CD4-positive, alpha-beta T cell treated with Interleukin-15 for 4 hours (primary cell): ENCODE results near the gene TMEM132C.

ENCODE experiments used
- DNase-seq: peaks from one replicate; pipeline ENCODE4 v3.0.0-alpha.2; 2020; ENCODE audit warnings: low spot score

Gene TMEM132C

GRCh38 chr12:128664501-128664900 is 397.5 kb downstream of the TMEM132C start:
- DNase-seq = no peak

GRCh38 chr12:128667193-128667592 is 400.2 kb downstream of the TMEM132C start:
- no peak for DNase-seq

GRCh38 chr12:128671528-128672042 is 404.6 kb downstream of the TMEM132C start:
- no peak for DNase-seq

- no peak for DNase-seq
These were observed 405.5 kb downstream of the TMEM132C start for GRCh38 chr12:128672428-128672827.

GRCh38 chr12:128672893-128673292 is 405.9 kb downstream of the TMEM132C start:
- no peak for DNase-seq

GRCh38 chr12:128675576-128675975 is 408.6 kb downstream of the TMEM132C start:
- no peak for DNase-seq

GRCh38 chr12:128680555-128680954 is 413.6 kb downstream of the TMEM132C start:
- no peak for DNase-seq

GRCh38 chr12:128682548-128683275 is 415.7 kb downstream of the TMEM132C start:
- no peak for DNase-seq

GRCh38 chr12:128684352-128684751 is 417.4 kb downstream of the TMEM132C start:
- no peak for DNase-seq

- no peak for DNase-seq
These were observed 419.0 kb downstream of the TMEM132C start for GRCh38 chr12:128685903-128686475.

- no peak for DNase-seq
These were observed 420.9 kb downstream of the TMEM132C start for GRCh38 chr12:128687851-128688250.

GRCh38 chr12:128690641-128691040 is 423.7 kb downstream of the TMEM132C start:
- DNase-seq = no peak

GRCh38 chr12:128693115-128693514 is 426.1 kb downstream of the TMEM132C start:
- peak; percentile 22 for DNase-seq

- DNase-seq = no peak
These were observed 426.8 kb downstream of the TMEM132C start for GRCh38 chr12:128693771-128694170.

- DNase-seq = no peak
These were observed 427.5 kb downstream of the TMEM132C start for GRCh38 chr12:128694445-128694844.

GRCh38 chr12:128695697-128696096 is 428.7 kb downstream of the TMEM132C start:
- no peak for DNase-seq

GRCh38 chr12:128698301-128698972 is 431.5 kb downstream of the TMEM132C start:
- no peak for DNase-seq

GRCh38 chr12:128699106-128699505 is 432.1 kb downstream of the TMEM132C start:
- DNase-seq = no peak

- no peak for DNase-seq
These were observed 435.4 kb downstream of the TMEM132C start for GRCh38 chr12:128702371-128702770.

- DNase-seq = no peak
These were observed 438.2 kb downstream of the TMEM132C start for GRCh38 chr12:128705140-128705539.

GRCh38 chr12:128707488-128707887 is 440.5 kb downstream of the TMEM132C start:
- DNase-seq = no peak

- no peak for DNase-seq
These were observed 441.8 kb downstream of the TMEM132C start for GRCh38 chr12:128708789-128709188.

- no peak for DNase-seq
These were observed 442.7 kb downstream of the TMEM132C start for GRCh38 chr12:128709660-128710059.
